HG03565 (cell line): ENCODE data around the gene MARCHF5.
"Not testable (repeated sequence)": the region's sequence is repeated elsewhere in the genome, so short reads cannot be mapped to it uniquely, and the experiment has no call there.

Experiments used
- ATAC-seq: cut with Tn5 transposase; IDR thresholded peaks from one replicate; pipeline ENCODE4 v1.9.1; 2021; ENCODE audit warnings: mild to moderate bottlenecking, moderate library complexity; ENCODE audit not compliant: unreplicated experiment

MARCHF5 gene

DNA sequence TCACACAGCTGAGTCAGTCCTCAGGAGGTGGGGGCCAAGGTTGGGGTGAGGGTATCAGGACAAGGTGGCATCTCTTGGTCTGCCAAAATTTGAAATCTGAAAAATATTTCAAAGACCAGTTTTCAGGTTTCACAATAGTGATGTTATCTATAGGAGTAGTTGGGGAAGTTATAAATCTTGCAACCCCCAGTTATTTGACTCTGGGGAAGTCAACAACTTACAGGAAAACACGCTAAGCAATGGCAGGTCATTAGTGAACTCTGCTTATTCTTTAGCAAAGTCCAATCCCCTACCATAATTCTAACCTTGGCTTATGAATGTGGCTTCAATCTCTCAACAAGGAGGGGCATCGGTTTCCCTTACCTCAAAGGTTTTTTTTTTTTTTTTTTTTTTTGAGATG is 94.9 kb downstream of the MARCHF5 start:
- ATAC-seq, result no peak

DNA sequence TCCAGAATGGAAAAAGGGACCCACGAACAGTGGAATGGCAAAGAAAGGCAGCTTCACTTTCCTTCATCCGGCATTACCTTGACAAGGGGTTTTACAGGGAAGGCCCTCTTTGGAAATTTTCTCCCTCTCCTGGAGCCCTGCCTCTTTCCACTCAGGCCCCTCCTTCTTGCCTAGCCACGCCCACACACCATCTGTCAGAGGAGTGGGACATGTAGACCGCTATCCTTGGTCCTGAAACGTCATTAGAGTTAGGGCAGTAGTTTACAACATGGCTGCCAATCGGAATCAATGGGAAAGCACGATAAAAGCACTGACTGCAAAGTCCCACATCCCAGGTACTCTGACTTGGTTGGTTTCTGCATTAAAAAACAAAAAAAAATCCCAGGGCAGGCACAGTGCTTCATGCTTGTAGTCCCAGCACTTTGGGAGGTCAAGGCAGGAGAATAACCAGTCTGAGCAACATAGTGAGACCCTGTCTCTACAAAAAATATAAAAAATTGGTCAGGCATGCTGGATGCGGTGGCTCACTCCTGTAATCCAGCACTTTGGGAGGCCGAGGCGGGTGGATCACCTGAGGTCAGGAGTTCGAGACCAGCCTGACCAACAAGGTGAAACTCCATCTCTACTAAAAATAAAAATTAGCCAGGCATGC is 96.4 kb downstream of the MARCHF5 start:
- ATAC-seq, result no peak

DNA sequence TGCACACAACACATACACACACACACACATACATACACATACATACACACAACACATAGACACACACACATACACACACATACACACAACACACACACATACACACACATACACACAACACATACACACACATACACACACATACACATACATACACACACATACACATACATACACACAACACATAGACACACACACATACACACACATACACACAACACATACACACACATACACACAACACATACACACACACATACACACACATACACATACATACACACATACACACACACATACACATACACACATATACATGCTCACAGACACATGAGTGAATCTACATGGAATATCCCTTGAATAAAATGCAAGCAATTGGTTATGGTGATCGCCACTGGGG is 102.2 kb downstream of the MARCHF5 start:
- not testable (repeated sequence) for ATAC-seq

DNA sequence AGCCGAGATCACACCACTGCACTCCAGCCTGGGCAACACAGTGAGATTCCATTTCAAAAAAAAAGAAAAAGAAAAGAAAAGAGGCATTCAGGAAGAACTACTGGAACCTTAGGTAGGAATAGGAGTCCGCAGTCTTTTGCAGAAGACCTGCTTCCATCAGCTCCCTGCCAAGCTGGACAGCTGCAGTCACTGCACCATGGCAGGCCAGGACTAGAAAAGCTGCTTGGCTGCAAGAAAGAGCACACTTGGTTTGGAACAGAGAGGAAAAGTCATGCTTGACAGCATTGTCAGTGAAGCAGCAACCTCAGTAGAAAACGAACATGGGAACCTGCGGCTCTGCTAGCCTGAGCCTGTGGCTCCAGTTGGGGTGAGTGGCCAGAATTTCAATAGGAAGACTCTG is 104.3 kb downstream of the MARCHF5 start:
- ATAC-seq, result no peak

DNA sequence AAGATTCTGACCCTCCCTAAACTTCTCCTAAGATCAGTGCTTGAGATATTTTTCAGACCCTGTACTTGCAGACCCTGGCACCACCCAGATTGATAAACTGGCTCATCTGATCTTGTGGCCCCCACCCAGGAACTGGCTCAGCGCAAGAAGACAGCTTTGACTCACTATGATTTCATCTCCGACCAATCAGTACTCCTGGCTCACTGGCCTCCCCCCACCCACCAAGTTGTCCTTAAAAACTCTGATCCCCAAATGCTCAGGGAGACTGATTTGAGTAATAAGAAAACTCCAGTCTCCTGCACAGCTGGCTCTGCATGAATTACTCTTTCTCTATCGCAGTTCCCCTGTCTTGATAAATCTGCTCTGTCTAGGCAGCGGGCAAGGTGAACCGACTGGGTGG is 111.3 kb downstream of the MARCHF5 start:
- not testable (repeated sequence) for ATAC-seq
